LNCAP (cell line): ENCODE measurements around the gene PSMD2.

Experiments
- TF ChIP-seq, protein P1 (sequence below): fragments of 450-650 bp; IDR thresholded peaks from 2 replicates; pipeline ENCODE4 v1.5.1; 2017; ENCODE audit warnings: mild to moderate bottlenecking

PSMD2 gene

DNA sequence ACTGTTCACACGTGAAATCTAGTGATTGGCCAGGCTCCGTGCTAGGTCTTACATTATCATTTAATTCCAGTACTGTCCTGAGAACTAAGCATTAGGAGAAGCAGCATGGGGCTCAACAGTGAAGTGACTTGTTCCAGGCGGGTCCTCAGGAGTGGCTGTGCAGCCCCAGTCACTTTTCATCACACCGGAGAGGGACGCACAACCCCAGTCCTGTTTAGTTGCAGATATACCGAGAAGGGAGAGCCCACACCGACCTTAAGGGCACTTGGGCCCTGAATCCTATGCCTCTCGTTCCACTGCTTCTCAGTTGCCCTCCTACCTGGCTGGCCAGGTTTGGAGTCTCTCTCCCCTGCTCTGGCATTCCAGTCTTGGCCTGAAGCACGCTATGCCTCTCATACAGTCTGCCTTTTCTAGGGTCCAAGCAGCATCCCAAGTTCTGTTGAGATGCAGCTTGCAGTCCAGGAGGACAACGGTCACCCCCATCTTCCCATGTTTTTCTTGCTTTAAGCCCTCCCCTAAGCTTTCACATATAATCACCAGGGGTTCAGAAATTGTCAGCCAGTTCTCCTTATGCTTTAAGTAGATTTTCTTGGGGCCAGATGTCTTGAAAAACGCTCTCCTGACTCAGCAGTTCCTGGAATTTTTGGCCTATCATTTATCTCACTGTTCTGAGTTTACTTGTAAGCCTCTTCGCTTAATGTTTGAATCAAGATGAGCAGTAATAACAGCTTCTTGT is 48.4 kb downstream of the PSMD2 start:
- TF ChIP-seq, protein P1, sequence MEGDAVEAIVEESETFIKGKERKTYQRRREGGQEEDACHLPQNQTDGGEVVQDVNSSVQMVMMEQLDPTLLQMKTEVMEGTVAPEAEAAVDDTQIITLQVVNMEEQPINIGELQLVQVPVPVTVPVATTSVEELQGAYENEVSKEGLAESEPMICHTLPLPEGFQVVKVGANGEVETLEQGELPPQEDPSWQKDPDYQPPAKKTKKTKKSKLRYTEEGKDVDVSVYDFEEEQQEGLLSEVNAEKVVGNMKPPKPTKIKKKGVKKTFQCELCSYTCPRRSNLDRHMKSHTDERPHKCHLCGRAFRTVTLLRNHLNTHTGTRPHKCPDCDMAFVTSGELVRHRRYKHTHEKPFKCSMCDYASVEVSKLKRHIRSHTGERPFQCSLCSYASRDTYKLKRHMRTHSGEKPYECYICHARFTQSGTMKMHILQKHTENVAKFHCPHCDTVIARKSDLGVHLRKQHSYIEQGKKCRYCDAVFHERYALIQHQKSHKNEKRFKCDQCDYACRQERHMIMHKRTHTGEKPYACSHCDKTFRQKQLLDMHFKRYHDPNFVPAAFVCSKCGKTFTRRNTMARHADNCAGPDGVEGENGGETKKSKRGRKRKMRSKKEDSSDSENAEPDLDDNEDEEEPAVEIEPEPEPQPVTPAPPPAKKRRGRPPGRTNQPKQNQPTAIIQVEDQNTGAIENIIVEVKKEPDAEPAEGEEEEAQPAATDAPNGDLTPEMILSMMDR: no peak

DNA sequence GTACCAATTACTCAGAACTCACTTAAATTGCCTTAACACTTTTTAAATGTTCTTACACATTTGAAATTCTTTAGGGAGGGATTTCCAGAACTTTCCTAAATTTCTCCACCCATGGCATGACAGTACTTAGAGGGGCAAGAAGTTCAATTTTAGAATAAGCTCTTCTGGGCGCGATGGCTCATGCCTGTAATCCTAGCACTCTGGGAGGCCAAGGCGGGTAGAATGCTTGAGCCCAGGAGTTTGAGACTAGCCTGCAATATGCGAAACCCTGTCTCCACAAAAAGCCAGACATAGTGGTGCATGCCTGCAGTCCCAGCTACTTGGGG is 49.0 kb downstream of the PSMD2 start:
- TF ChIP-seq, protein P1: no peak

DNA sequence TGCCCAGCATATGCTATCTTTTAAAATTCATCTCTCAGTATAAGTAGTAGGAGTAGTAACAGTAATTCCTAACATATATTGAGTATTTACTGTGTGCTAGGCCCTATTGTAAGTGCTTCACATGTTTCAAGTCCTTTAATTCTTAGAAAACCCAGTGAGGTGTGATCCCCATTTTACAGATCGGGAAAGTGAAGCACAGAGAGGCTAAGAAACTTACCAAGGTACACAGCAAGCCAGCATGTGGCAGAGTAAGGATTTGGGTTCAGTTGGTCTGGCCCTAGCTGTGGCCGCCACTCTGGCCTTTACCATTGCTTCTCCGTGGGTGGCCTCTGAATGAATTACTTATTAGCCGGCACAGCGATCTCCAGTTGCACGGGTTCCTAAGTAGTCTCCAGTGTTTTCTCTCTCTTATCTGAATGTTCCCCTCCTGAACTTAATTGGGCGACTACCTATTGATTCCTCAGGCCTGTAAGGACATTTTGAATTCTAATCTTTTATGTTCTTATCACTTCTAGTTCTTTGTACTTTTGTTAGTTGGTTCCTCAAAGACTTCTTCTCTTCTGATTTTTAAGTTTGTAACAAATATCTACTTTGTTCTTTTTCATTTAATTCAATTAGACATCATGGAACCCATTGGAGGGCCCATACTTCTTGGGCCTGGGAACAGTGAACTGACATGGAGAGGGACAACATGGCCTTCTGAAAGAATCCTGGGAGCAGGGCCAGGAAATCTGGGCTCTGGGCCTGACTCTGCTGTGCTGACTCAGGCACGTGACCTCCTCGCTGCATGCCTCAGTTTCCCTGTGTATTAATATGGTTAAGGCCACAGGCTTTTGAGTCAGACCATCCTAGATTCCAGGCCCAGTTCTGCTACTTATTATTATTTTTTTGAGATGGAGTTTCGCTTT is 50.8 kb downstream of the PSMD2 start:
- TF ChIP-seq, protein P1: no peak

DNA sequence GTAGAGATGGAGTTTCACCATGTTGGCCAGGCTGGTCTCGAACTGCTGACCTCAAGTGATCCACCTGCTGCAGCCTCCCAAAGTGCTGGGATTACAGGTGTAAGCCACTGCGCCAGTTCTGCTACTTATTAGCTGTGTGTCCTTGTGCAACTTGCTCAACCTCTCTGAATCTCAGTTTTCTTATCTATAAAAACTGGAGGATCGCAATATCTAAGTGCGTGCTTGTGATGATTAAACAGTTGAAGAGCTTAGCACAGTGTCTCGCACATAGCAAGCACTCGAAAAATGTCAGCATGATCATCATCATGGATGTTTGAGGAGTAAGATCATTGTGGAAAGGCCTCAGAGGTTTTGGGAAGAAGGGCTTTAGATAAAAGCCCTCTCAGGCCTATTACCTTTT is 51.6 kb downstream of the PSMD2 start:
- TF ChIP-seq, protein P1: no peak

DNA sequence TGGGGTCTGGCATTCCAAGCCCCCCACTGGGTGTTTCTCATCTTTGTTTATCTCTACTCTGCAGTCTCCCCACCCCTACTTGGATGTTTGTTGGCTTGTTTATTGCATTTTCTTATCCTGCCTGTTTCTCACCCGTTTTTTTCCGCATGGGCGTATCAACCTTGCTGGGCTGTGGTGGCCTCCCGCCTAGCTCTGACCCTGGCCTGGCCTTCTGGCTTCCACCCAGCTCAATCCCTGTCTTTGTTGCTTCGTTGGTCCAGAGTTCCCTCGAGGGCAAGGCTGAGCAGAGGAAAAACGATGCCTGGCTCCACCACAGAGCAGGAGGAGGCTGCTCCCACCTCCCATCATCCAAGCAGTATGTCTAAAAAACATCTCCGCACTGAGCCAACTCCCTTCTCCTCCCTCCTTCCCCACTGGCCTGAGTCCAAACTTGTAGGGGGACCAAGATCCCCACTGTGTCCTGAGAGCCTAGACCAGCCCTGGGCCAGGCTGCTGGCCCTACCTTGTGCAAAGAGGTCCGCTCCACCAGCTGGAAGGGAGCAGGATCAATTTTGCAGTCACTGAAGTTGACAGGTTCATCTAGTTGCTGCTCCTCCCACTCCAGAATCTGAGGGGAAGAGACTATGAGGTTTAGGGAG is 52.6 kb downstream of the PSMD2 start:
- TF ChIP-seq, protein P1: no peak

DNA sequence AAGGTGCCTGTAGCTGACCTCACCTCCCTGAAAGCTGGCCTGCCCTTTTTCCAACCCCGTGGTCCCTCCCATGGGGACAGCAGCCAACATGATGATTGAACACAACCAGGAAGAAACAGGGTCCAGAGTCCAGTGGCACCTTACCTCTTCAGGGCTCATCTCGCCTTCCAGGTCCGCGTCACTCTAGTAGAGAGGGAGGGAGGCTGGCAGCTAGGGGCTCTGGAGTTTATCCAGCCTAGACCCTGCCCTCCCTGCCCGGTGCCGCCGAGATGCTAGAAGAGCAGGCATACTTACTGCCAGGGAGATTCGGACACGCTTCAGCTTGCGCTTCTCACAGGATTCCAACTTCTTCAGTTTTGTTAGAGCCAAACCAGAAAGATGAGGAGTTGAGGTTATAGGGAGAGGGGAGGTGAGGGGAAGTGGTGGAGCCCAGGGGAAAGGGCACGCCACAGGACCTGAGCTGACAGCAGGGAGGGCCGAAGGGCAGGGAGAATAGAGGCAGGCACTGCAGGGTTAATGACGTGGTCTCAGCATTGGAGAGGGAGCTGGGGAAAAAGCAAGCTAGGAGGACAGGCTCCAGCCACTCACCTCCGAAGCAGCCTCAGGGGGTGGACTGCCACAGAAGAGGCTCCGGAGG is 53.2 kb downstream of the PSMD2 start:
- TF ChIP-seq, protein P1: no peak

DNA sequence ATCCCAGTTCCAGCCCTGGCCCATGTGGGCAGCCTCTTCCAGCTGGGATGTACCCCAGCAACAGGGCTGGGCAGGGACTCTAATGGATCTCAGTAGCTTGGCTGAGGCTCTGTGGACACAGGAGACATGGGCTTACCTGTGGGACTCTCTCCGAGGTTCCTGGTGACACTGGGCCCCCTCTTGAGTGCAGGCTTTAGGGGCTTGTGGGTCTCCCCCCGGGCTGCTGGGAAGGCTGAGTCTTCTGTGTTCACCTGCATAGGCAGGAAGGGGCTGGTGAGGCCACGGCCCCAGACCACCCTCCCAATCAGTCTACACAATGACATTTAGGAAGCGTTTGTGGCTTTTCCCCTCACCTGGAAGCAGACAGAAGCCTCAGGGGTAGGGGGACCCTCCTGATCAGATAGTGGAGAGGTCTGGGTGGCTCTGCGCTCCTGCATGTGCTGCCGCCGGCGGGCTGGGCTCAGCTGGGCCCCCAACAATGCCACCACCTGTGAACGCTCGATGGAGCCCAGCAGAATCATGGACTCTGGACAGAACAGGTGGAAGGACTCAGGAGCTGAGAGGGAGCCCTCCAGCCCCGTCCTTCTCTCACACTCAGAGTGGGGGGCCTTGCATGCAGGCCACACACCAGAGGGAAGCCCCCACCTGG is 54.0 kb downstream of the PSMD2 start:
- TF ChIP-seq, protein P1: no peak
